Cardiac fibroblast (primary cell): ENCODE data around the gene CCNL2.
A peak's percentile ranks its signal among the peaks of the same experiment; 100 is the strongest.
"Not testable (repeated sequence)": the region's sequence is repeated elsewhere in the genome, so short reads cannot be mapped to it uniquely, and the experiment has no call there.

ENCODE experiments used
- DNase-seq, 2 donors: peaks; one replicate each; pipeline versions ENCODE4 v3.0.0 to v3.0.0-alpha.2; 2010; ENCODE audit warnings: low read depth in 2 of 2
- H3K4me3 ChIP-seq, 2 donors: replicated peaks in 1 of 2; 1 replicate in 1 of 2; 2 replicates in 1 of 2; pipeline ENCODE4 v1.5.1; 2011; ENCODE audit warnings: low read depth in 2 of 2, low read length in 2 of 2, mild to moderate bottlenecking in 2 of 2, moderate library complexity in 1 of 2
- TF ChIP-seq, protein P1 (sequence below): IDR thresholded peaks from one replicate; pipeline ENCODE4 v1.5.1; 2011; ENCODE audit warnings: low read depth, mild to moderate bottlenecking, low read length, inconsistent platforms

The CCNL2 gene

GRCh38 chr1:1415751-1416150 lies 16.6 kb upstream of the CCNL2 start:
- H3K4me3 ChIP-seq, result no peak overlapping the region
- DNase-seq, result no peak
- TF ChIP-seq, protein P1, sequence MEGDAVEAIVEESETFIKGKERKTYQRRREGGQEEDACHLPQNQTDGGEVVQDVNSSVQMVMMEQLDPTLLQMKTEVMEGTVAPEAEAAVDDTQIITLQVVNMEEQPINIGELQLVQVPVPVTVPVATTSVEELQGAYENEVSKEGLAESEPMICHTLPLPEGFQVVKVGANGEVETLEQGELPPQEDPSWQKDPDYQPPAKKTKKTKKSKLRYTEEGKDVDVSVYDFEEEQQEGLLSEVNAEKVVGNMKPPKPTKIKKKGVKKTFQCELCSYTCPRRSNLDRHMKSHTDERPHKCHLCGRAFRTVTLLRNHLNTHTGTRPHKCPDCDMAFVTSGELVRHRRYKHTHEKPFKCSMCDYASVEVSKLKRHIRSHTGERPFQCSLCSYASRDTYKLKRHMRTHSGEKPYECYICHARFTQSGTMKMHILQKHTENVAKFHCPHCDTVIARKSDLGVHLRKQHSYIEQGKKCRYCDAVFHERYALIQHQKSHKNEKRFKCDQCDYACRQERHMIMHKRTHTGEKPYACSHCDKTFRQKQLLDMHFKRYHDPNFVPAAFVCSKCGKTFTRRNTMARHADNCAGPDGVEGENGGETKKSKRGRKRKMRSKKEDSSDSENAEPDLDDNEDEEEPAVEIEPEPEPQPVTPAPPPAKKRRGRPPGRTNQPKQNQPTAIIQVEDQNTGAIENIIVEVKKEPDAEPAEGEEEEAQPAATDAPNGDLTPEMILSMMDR, result no peak

DNA sequence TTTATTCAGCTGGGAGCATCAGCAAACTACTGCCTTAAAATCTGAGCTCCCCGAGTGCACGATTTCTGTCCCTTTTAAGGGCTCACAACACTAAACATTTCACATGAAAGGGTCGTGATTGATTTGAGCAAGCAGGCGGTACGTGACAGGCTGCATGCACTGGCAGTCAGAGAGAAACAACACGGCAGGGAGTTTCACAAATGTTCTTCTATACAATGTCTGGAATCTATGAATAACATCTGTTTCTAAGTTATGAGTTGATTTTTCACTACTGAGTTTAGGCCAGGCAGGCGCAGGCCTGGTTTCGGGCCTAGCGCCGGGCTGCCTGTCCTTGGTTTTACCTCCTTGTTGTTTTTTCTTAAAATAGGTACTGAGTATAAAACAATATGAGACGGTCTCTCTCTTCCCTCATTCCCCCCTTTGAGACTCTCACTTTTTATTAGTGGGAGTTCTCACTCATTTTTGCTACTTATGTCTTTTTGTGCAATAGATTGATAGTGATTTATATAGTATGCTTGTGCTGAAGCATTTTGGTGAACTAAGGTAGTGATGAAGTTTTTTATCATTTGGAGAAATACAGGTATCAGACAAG lies 13.3 kb upstream of the CCNL2 start:
- DNase-seq, H3K4me3 ChIP-seq: not testable (repeated sequence)

DNA sequence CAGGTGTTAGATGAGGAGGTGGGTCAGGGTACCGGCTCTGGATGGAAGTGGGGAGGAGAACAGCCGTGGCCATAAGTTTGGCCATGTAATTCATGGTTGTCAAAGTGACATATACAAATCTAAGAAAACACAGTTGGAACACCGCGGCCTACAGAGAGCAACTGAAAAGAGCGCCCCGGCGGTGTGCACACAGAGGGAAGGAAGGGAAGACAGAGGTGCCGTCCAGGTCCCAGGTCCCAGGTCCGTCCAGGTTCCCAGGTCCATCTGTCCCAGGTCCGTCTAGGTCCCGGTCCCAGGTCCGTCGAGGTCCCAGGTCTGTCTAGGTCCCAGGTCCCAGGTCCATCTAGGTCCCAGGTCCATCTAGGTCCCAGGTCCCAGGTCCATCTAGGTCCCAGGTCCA lies 12.5 kb upstream of the CCNL2 start:
- no peak for DNase-seq
- H3K4me3 ChIP-seq, result no peak overlapping the region
- TF ChIP-seq, protein P1, result no peak

- H3K4me3 ChIP-seq, DNase-seq: not testable (repeated sequence)
Observed at GRCh38 chr1:1410238-1410637, 11.1 kb upstream of the CCNL2 start.

- H3K4me3 ChIP-seq, result peak overlapping the region; percentile 77 to 85
- DNase-seq, result peak; percentile 48 to 53
- TF ChIP-seq, protein P1, result peak; percentile 18
Observed at GRCh38 chr1:1407636-1408318, 8.6 kb upstream of the CCNL2 start.

GRCh38 chr1:1406821-1407635 lies 7.9 kb upstream of the CCNL2 start, which contains the start of gene MRPL20:
TSS of gene MRPL20 (minus strand) at chr1:1407293. CDS start at chr1:1407217, 76 bp downstream.
- TF ChIP-seq, protein P1, result no peak
- peak within 1 kb of the TSS; percentile 77 to 85 for H3K4me3 ChIP-seq
- DNase-seq, result peak; percentile 87 to 91

GRCh38 chr1:1406101-1406820 lies 7.1 kb upstream of the CCNL2 start:
- TF ChIP-seq, protein P1, result no peak
- no peak for DNase-seq
- peak overlapping the region; percentile 77 to 85 for H3K4me3 ChIP-seq
